Sigmoid colon (tissue), 7 donors: ENCODE results near the gene MRPL36. TPM values are rescaled to one million over a fixed set of nuclear protein-coding genes. Genes with fewer than 3 reads are reported as not detected.
"Not testable (repeated sequence)": the region's sequence is repeated elsewhere in the genome, so short reads cannot be mapped to it uniquely, and the experiment has no call there.

Experiments
- DNase-seq: peaks from one replicate; pipeline ENCODE4 v3.0.0-alpha.2; 2019
- H3K27ac ChIP-seq, 4 donors: fragments of 200-600 bp; sonication (generic); one replicate each; pipeline ENCODE4 v1.5.1; 2016 to 2019; ENCODE audit warnings: mild to moderate bottlenecking in 1 of 4
- H3K27me3 ChIP-seq, 3 donors: fragments of 200-600 bp; sonication (generic); one replicate each; pipeline ENCODE4 v1.5.1; 2019; ENCODE audit warnings: mild to moderate bottlenecking in 1 of 3
- H3K36me3 ChIP-seq, 4 donors: fragments of 200-600 bp; sonication (generic); one replicate each; pipeline ENCODE4 v1.5.1; 2016 to 2019
- H3K4me1 ChIP-seq, 4 donors: fragments of 200-600 bp; sonication (generic); one replicate each; pipeline ENCODE4 v1.5.1; 2017 to 2019
- H3K4me3 ChIP-seq, 4 donors: fragments of 200-600 bp; sonication (generic); one replicate each; pipeline ENCODE4 v1.5.1; 2017 to 2019; ENCODE audit warnings: mild to moderate bottlenecking in 2 of 4, moderate library complexity in 1 of 4
- H3K9me3 ChIP-seq, 4 donors: fragments of 200-600 bp in 3 of 4; sonication (generic) in 3 of 4; one replicate each; pipeline versions ENCODE4 v1.5.1 to v1.6.1; 2013 to 2019
- CTCF ChIP-seq, 4 experiments: fragments of 450-650 bp in 3 of 4; fragments of 200-600 bp in 1 of 4; IDR thresholded peaks; one replicate each; pipeline ENCODE4 v1.5.1; 2016 to 2019; ENCODE audit warnings: antibody characterized with exemption in 4 of 4, mild to moderate bottlenecking in 3 of 4, moderate library complexity in 2 of 4
- EP300 ChIP-seq, 4 donors: sonication (generic); formaldehyde crosslinking; IDR thresholded peaks; one replicate each; pipeline ENCODE4 v1.6.1; 2017; ENCODE audit warnings: antibody characterized with exemption in 4 of 4
- POLR2A ChIP-seq, 2 donors: fragments of 450-650 bp; IDR thresholded peaks; one replicate each; pipeline ENCODE4 v1.6.1; 2016; ENCODE audit warnings: antibody characterized with exemption in 2 of 2, mild to moderate bottlenecking in 2 of 2, moderate library complexity in 2 of 2
- POLR2AphosphoS5 ChIP-seq, 4 donors: sonication (generic); formaldehyde crosslinking; IDR thresholded peaks; one replicate each; pipeline ENCODE4 v1.6.1; 2017; ENCODE audit warnings: antibody characterized with exemption in 4 of 4
- WGBS, 2 donors: extraction: QIAGEN DNeasy Blood & Tissue Kit; methylation state at CpG; one replicate each; pipeline ENCODE4 v1.1.7; 2013; 5-methylcytosine and 5-hydroxymethylcytosine counted together
- intact Hi-C: fragments of 100-400 bp; cut with DNase I; formaldehyde crosslinking; loops from one replicate; pipeline ENCODE4 v1.15.1; 2023
- polyA plus RNA-seq, 3 donors: library from polyadenylated mRNA; stranded (reverse); fragments of 200-250 nt; gene quantifications; one replicate each; pipeline ENCODE4 v1.2.3, GENCODE V29; 2013
- total RNA-seq, 4 donors: library from RNA; depleted of rRNA; stranded (reverse); fragments of >200 nt; gene quantifications; one replicate each; pipeline ENCODE4 v1.1.0, GENCODE V29; 2016
- donor health status: healthy with polysubstance abuse.
- donor health status: Bipolar disorder and iron deficiency.
- donor health status: healthy.

MRPL36 gene
- total and polyA plus RNA-seq, 7 donors: 32.4 to 77.9 (median 59.4) TPM

- peaks cover 7 to 62% (median 37%) of the 10 kb centered on the region in 4 donors for H3K36me3 ChIP-seq
- peak within 1 kb of the TSS; percentile 63 to 95 (median 84) for H3K4me3 ChIP-seq
Measured at GRCh38 chr5:1801222-1801966, 1.8 kb upstream of the MRPL36 start, which contains the start of gene NDUFS6. TSS of gene NDUFS6 (plus strand) at chr5:1801407. CDS start at chr5:1801418, 11 bp downstream.

GRCh38 chr5:1800472-1801221, 1.0 kb upstream of the MRPL36 start:
- Histone ChIP-seq H3K36me3 (peaks cover 7 to 56% (median 31%) of the 10 kb centered on the region in 4 donors), H3K9me3 (no peaks in the 10 kb centered on the region), H3K27me3 (no peaks in the 10 kb centered on the region), H3K4me1 (peaks cover 0 to 34% (median 34%) of the 10 kb centered on the region in 4 donors), H3K27ac (peak overlapping the region; percentile 81 to 87 (median 85)), H3K4me3 (peak overlapping the region; percentile 63 to 95 (median 84))
- TF ChIP-seq POLR2A (IDR thresholded peaks at IDR 0.05) (no peak), CTCF (IDR thresholded peaks at IDR 0.05) (no peak), POLR2AphosphoS5 (IDR thresholded peaks at IDR 0.05) (no peak)
- DNase-seq: no peak
- intact Hi-C loops: no loop called here
- 4 to 12% methylated on average over 28 of the region's 28 CpGs for WGBS, 2 donors

More at GRCh38 chr5:1801222-1801966, 1.8 kb upstream of the MRPL36 start, which contains the start of gene NDUFS6:
- WGBS, 2 donors: 1% methylated on average over 69 of the region's 69 CpGs
- intact Hi-C loops: no loop called here
- H3K27ac ChIP-seq: peak within 1 kb of the TSS; percentile 81 to 87 (median 85)
- DNase-seq: peak; percentile 86
- no peaks in the 10 kb centered on the region for H3K9me3 ChIP-seq
- TF ChIP-seq POLR2A (IDR thresholded peaks at IDR 0.05): peak; percentile 61
- no peak for TF ChIP-seq CTCF (IDR thresholded peaks at IDR 0.05)
- peak; percentile 64 to 83 (median 78) for TF ChIP-seq POLR2AphosphoS5 (IDR thresholded peaks at IDR 0.05)
- H3K27me3 ChIP-seq: no peaks in the 10 kb centered on the region
- H3K4me1 ChIP-seq: peaks cover 0 to 34% (median 34%) of the 10 kb centered on the region in 4 donors

- TF ChIP-seq POLR2AphosphoS5 (IDR thresholded peaks at IDR 0.05) (no peak), EP300 (IDR thresholded peaks at IDR 0.05) (no peak), CTCF (IDR thresholded peaks at IDR 0.05) (no peak), POLR2A (IDR thresholded peaks at IDR 0.05) (no peak)
- Histone ChIP-seq H3K36me3 (peaks cover 7 to 41% (median 24%) of the 10 kb centered on the region in 4 donors), H3K27ac (peak overlapping the region; percentile 81 to 87 (median 85)), H3K4me1 (peaks cover 0 to 34% (median 34%) of the 10 kb centered on the region in 4 donors), H3K9me3 (no peaks in the 10 kb centered on the region), H3K27me3 (no peaks in the 10 kb centered on the region), H3K4me3 (peak overlapping the region; percentile 63 to 95 (median 84))
- WGBS, 2 donors: 1% methylated on average over 35 of the region's 35 CpGs
- intact Hi-C loops: loop anchor here (2.0 kb wide), 1 partner anchor 454 kb away; the partner anchor contains the start of gene CLPTM1L
- no peak for DNase-seq
Measured at GRCh38 chr5:1799110-1799601, 481 bp downstream of the MRPL36 start.

GRCh38 chr5:1798589-1798988, 1.0 kb downstream of the MRPL36 start:
- H3K4me3 ChIP-seq: peak overlapping the region in 3 of 4 donors; percentile 63 to 95 (median 85)
- H3K27ac ChIP-seq: peak overlapping the region in 3 of 4 donors; percentile 81 to 86 (median 84)
- WGBS, 2 donors: 90 to 91% methylated on average over 16 of the region's 16 CpGs
- intact Hi-C loops: loop anchor here (2.0 kb wide), 1 partner anchor 454 kb away; the partner anchor contains the start of gene CLPTM1L
- H3K36me3 ChIP-seq: peaks cover 7 to 35% (median 21%) of the 10 kb centered on the region in 4 donors
- peaks cover 0 to 34% (median 34%) of the 10 kb centered on the region in 4 donors for H3K4me1 ChIP-seq
- not testable (repeated sequence) for H3K27me3 ChIP-seq, H3K9me3 ChIP-seq
- DNase-seq: peak; percentile 53
